Calu3 (cell line): ENCODE results near the gene TDG. TPM values are rescaled to one million over a fixed set of nuclear protein-coding genes. Genes with fewer than 3 reads are reported as not detected.
"Not testable (repeated sequence)": the region's sequence is repeated elsewhere in the genome, so short reads cannot be mapped to it uniquely, and the experiment has no call there.

Source experiments
- BruUV-seq: library from RNA; stranded (reverse); fragments of 400-500 nt; replicated peaks from 2 replicates; lab custom pipeline; 2021; lab: Mats Ljungman, UMichigan
- CTCF ChIA-PET: fragments of 300-600 bp; sonication (Branson Sonifier 250); formaldehyde crosslinking; loops from one replicate; lab custom pipeline; 2022; ENCODE audit warnings: antibody characterized with exemption; lab: Charles Lee
- DNase-seq: peaks from one replicate; pipeline ENCODE4 v3.0.0; 2022
- H3K27ac Mint-ChIP-seq: one replicate; pipeline ENCODE4 v1.8.0; 2022; ENCODE audit warnings: mixed read lengths; ENCODE audit not compliant: unreplicated experiment
- H3K27me3 Mint-ChIP-seq: one replicate; pipeline ENCODE4 v1.8.0; 2022; ENCODE audit warnings: mixed read lengths; ENCODE audit not compliant: unreplicated experiment
- H3K36me3 Mint-ChIP-seq: one replicate; pipeline ENCODE4 v1.8.0; 2022; ENCODE audit warnings: mild to moderate bottlenecking, moderate library complexity, mixed read lengths; ENCODE audit not compliant: insufficient read depth, unreplicated experiment
- H3K4me1 Mint-ChIP-seq: one replicate; pipeline ENCODE4 v1.8.0; 2022; ENCODE audit warnings: mild to moderate bottlenecking, low read depth, mixed read lengths; ENCODE audit not compliant: unreplicated experiment
- H3K4me3 Mint-ChIP-seq: one replicate; pipeline ENCODE4 v1.8.0; 2022; ENCODE audit warnings: mild to moderate bottlenecking, low read depth, moderate library complexity, mixed read lengths; ENCODE audit not compliant: unreplicated experiment
- H3K9me3 Mint-ChIP-seq: one replicate; pipeline ENCODE4 v1.8.0; 2022; ENCODE audit warnings: low read depth, mixed read lengths; ENCODE audit not compliant: unreplicated experiment
- CTCF ChIP-seq: fragments of 200-600 bp; IDR thresholded peaks from one replicate; pipeline ENCODE4 v1.8.0; 2022; ENCODE audit warnings: antibody characterized with exemption; ENCODE audit not compliant: unreplicated experiment
- intact Hi-C: fragments of 100-400 bp; cut with micrococcal nuclease; formaldehyde crosslinking; loops from one replicate; pipeline ENCODE4 v1.10.0; 2022; ENCODE audit not compliant: unreplicated experiment
- total RNA-seq: library from RNA; stranded (reverse); gene quantifications from 2 replicates; pipeline ENCODE4 v1.2.3, GENCODE V29; 2022

TDG gene
- total RNA-seq, 1 experiment from 2014 or later, result 35.3 TPM

GRCh38 chr12:104025771-104026170, 60.1 kb downstream of the TDG start:
- DNase-seq, result no peak
- BruUV-seq, result no TSS peak
- peaks cover 27% of the 10 kb centered on the region for H3K27me3 Mint-ChIP-seq
- no peaks in the 10 kb centered on the region for H3K36me3 Mint-ChIP-seq
- no peak overlapping the region for H3K27ac Mint-ChIP-seq
- no peaks in the 10 kb centered on the region for H3K4me1 Mint-ChIP-seq
- H3K4me3 Mint-ChIP-seq, result no peak overlapping the region
- H3K9me3 Mint-ChIP-seq, result no peaks in the 10 kb centered on the region
- intact Hi-C loops, result no loop called here
- CTCF ChIA-PET, result no interaction called here
- no peak for TF ChIP-seq CTCF

- DNase-seq, result no peak
- Mint-ChIP-seq H3K9me3 (no peaks in the 10 kb centered on the region), H3K4me1 (no peaks in the 10 kb centered on the region), H3K36me3 (no peaks in the 10 kb centered on the region), H3K4me3 (no peak overlapping the region), H3K27me3 (peaks cover 14% of the 10 kb centered on the region), H3K27ac (no peak overlapping the region)
- no TSS peak for BruUV-seq
- TF ChIP-seq CTCF, result no peak
- intact Hi-C loops, result no loop called here
- CTCF ChIA-PET, result interaction anchor here (0.6 kb wide), 2 partner anchors 18 to 34 kb away, joined by 3 to 4 read pairs; no protein-coding TSS in a partner anchor
Measured at GRCh38 chr12:104026841-104027599, 61.3 kb downstream of the TDG start.

GRCh38 chr12:104030596-104030995, 64.9 kb downstream of the TDG start:
- H3K27ac Mint-ChIP-seq, BruUV-seq, intact Hi-C loops, DNase-seq, CTCF ChIA-PET, H3K36me3 Mint-ChIP-seq, H3K4me3 Mint-ChIP-seq, H3K9me3 Mint-ChIP-seq, H3K4me1 Mint-ChIP-seq: not testable (repeated sequence)
- peaks cover 13% of the 10 kb centered on the region for H3K27me3 Mint-ChIP-seq

GRCh38 chr12:104036143-104036542, 70.5 kb downstream of the TDG start:
- H3K9me3 Mint-ChIP-seq, H3K36me3 Mint-ChIP-seq, CTCF ChIA-PET, DNase-seq, H3K27ac Mint-ChIP-seq, H3K4me3 Mint-ChIP-seq, intact Hi-C loops, BruUV-seq, H3K4me1 Mint-ChIP-seq: not testable (repeated sequence)
- H3K27me3 Mint-ChIP-seq, result peaks cover 36% of the 10 kb centered on the region

Other genes starting within 250 kb of the TDG start
- 18.1 and 24.0 TPM in 2 replicates for gene NT5DC3, start 124.6 kb upstream of the TDG start, total RNA-seq
- gene HSP90B1, start 35.5 kb upstream of the TDG start, total RNA-seq, result 1,299 and 1,328 TPM in 2 replicates
- gene GLT8D2, start 84.3 kb downstream of the TDG start, total RNA-seq, result not detected in 2 replicates
- 7.8 and 9.4 TPM in 2 replicates for gene HCFC2, start 98.7 kb downstream of the TDG start, total RNA-seq
- 28.3 and 36.0 TPM in 2 replicates for gene NFYB, start 172.3 kb downstream of the TDG start, total RNA-seq
- gene TXNRD1, start 249.9 kb downstream of the TDG start, total RNA-seq, result 262 and 269 TPM in 2 replicates